Stomach (tissue), 4 donors: ENCODE results near the gene IFFO2.

ENCODE experiments used
- CTCF ChIP-seq, 7 experiments: fragments of 450-650 bp in 4 of 7; fragments of 200-600 bp in 3 of 7; sonication (generic) in 3 of 7; IDR thresholded peaks; one replicate each; pipeline ENCODE4 v1.5.1; 2016 to 2019; ENCODE audit warnings: antibody characterized with exemption in 7 of 7, control low read depth in 2 of 7, mild to moderate bottlenecking in 1 of 7
- EP300 ChIP-seq: sonication (generic); formaldehyde crosslinking; IDR thresholded peaks from one replicate; pipeline ENCODE4 v1.6.1; 2017; ENCODE audit warnings: antibody characterized with exemption
- POLR2A ChIP-seq, 4 donors: fragments of 450-650 bp; IDR thresholded peaks; one replicate each; pipeline ENCODE4 v1.6.1; 2016; ENCODE audit warnings: antibody characterized with exemption in 4 of 4, control low read depth in 2 of 4, mild to moderate bottlenecking in 1 of 4, moderate library complexity in 1 of 4
- POLR2AphosphoS5 ChIP-seq, 3 donors: sonication (generic); formaldehyde crosslinking; IDR thresholded peaks; one replicate each; pipeline ENCODE4 v1.6.1; 2016; ENCODE audit warnings: antibody characterized with exemption in 3 of 3

GRCh38 chr1:18972991-18973390 is 16.5 kb upstream of the IFFO2 start:
- TF ChIP-seq CTCF (IDR thresholded peaks at IDR 0.05) = no peak
- TF ChIP-seq POLR2A (IDR thresholded peaks at IDR 0.05) = no peak
- TF ChIP-seq POLR2AphosphoS5 (IDR thresholded peaks at IDR 0.05) = no peak
- no peak for TF ChIP-seq EP300
